SK-N-SH treated with all-trans-retinoic acid at 6 μM for 48 hours (cell line): ENCODE data around the gene LRRC17.

Source experiments
- ARNTL ChIP-seq: fragments of 450-650 bp; formaldehyde crosslinking; IDR thresholded peaks from 2 replicates; pipeline ENCODE4 v1.5.0; 2020; ENCODE audit warnings: low read depth, mild to moderate bottlenecking, moderate library complexity, borderline replicate concordance
- BACH2 ChIP-seq: fragments of 250-450 bp; sonication (Bioruptor Pico); IDR thresholded peaks from 2 replicates; pipeline ENCODE4 v1.9.0; 2021; ENCODE audit warnings: mild to moderate bottlenecking, borderline replicate concordance
- CREB5 ChIP-seq: fragments of 250-450 bp; sonication (Bioruptor Pico); IDR thresholded peaks from 2 replicates; pipeline ENCODE4 v1.5.1; 2020; ENCODE audit warnings: low read depth, mild to moderate bottlenecking, moderate library complexity
- ESRRG ChIP-seq: fragments of 250-450 bp; sonication (Bioruptor Pico); IDR thresholded peaks from 2 replicates; pipeline ENCODE4 v1.6.1; 2021; ENCODE audit warnings: mild to moderate bottlenecking
- PATZ1 ChIP-seq: fragments of 250-450 bp; sonication (Bioruptor Pico); IDR thresholded peaks from 2 replicates; pipeline ENCODE4 v1.8.0; 2020; ENCODE audit warnings: mild to moderate bottlenecking, moderate library complexity, borderline replicate concordance
- RARB ChIP-seq: fragments of 250-450 bp; sonication (Bioruptor Pico); IDR thresholded peaks from 2 replicates; pipeline ENCODE4 v1.8.0; 2021; ENCODE audit warnings: mild to moderate bottlenecking, moderate library complexity

- TF ChIP-seq BACH2 (CRISPR knock-in tag) (no peak), ARNTL (CRISPR knock-in tag) (no peak), CREB5 (no peak), PATZ1 (CRISPR knock-in tag) (no peak), ESRRG (no peak), RARB (CRISPR knock-in tag) (no peak)
These were observed 53.7 kb downstream of the LRRC17 start for GRCh38 chr7:102966465-102966864.
